KBM-7 (cell line): ENCODE results near the gene CACNA1D.
"Not testable (repeated sequence)": the region's sequence is repeated elsewhere in the genome, so short reads cannot be mapped to it uniquely, and the experiment has no call there.

Experiments used
- DNase-seq: peaks from one replicate; pipeline ENCODE4 v3.0.0-alpha.2; 2015
- in situ Hi-C: fragments of 300-500 bp; cut with MboI; formaldehyde crosslinking; loops from 2 replicates; pipeline ENCODE4 v1.14.3; 2020; ENCODE audit warnings: low sequenced_read_pairs, low pct_unique_long_range_greater_than_20kb, mixed read lengths

CACNA1D gene

GRCh38 chr3:53493963-53494791 is at the start of gene CACNA1D:
CACNA1D (plus strand) TSS chr3:53494611; CDS start chr3:53495167, 556 bp downstream.
- in situ Hi-C loops: no loop called here
- no peak for DNase-seq

DNA sequence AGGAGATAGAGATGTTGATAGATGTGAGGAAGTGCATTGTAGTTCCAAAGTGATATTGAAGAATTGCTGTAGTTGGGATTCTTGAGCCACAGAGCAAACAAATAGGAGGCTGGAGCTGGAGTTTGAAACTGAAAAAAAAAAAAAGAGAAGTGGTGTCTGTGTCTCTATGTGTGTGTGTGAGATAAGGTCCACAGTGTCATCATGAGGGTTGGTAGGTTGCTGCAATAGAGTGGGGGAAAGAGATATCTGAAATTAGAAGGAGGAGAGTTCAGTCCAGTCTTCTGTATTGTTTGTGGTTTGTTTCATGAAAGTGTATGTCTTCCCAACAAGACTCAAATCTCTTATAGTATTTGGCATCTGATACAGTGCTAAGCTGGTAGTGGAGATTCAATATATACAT is 37.3 kb upstream of the CACNA1D start:
- in situ Hi-C loops: no loop called here
- peak; percentile 90 for DNase-seq

GRCh38 chr3:53460326-53460725 is 34.1 kb upstream of the CACNA1D start:
- in situ Hi-C loops: no loop called here
- no peak for DNase-seq

DNA sequence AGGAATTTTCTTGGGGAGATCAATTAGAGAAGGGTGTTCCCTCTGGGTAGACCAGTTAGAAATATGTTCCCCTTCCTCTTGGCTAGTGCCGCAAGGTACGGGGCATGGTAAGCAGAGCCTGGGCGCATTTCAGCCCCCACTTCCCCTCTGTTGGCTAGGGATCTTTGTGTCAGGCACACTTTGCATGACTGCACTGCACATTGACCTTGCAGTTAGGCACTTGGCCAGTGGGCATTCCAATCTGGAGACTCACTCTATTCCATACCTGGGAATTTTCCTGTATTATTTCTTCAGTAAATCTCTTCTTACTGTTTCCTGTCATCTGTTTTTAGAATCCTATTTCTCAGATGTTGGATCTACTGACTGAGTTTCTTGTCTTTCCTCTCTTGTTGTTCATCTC is 30.0 kb upstream of the CACNA1D start:
- DNase-seq: no peak
- in situ Hi-C loops: no loop called here

GRCh38 chr3:53469758-53470157 is 24.7 kb upstream of the CACNA1D start:
- DNase-seq, in situ Hi-C loops: not testable (repeated sequence)

GRCh38 chr3:53473422-53473821 is 21.0 kb upstream of the CACNA1D start:
- no peak for DNase-seq
- in situ Hi-C loops: no loop called here

DNA sequence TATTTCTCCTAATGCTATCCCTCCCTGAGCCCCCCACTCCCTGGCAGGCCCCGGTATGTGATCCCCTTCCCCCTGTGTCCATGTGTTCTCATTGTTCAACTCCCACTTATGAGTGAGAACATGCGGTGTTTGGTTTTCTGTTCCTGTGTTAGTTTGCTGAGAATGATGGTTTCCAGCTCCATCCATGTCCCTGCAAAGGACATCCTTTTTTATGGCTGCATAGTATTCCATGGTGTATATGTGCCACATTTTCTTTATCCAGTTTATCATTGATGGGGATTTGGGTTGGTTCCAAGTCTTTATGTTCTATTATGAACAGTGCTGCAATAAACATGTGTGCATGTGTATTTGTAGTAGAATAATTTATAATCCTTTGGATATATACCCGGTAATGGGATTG is 18.0 kb upstream of the CACNA1D start:
- DNase-seq, in situ Hi-C loops: not testable (repeated sequence)

DNA sequence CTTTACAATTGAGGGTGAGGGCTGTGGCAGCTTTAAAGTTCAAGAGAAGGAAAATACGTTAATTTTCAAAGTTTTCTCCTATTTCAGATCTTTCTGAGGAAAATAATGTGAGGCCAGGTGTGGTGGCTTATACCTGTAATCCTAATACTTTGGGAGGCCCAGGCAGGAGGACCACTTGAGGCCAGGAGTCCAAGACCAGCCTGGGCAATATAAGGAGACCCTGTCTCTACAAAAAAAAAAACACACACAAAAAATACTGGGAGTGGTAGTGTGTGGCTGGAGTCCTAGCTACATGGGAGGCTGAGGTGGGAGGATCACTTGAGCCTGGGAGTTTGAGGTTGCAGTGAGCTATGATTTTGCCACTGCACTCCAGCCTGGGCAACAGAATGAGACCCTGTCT is 16.7 kb upstream of the CACNA1D start:
- in situ Hi-C loops, DNase-seq: not testable (repeated sequence)

GRCh38 chr3:53478166-53478830 is 16.1 kb upstream of the CACNA1D start:
- no peak for DNase-seq
- in situ Hi-C loops: no loop called here

DNA sequence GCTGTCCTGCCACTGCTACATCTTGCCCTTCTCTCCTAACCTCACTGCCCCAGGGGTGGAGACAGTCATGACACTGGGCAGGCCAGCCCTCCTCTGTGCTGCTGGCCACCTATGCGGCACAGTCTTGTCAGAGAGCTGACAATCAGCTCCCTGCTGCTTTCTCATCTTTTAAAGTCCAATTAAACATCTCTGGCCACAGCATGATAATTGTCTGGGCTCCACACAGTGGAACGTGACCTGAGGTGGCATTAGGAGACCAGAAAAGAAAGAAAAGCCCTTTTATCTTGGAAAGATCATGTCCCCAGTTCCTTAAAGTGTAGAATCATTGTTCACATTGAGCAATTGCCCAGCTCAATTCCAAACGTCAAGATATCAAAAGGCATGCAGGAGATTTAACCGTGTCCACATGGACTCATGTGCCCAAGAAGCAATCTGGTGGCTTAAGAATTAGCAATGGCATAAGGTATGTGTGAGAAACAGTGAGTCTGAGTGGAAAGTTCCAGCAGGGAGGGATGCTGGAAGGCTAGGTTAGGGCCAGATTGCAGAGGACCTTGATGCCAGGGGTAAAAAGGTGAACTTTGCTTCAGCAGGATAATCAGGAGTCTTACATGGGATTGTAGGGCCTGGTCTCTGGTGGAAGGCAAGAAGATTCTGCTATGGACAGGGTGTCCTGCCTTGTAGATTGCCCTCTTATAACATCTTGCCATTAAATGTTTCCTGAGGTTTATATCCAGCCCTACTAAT is 15.3 kb upstream of the CACNA1D start:
- DNase-seq: no peak
- in situ Hi-C loops: no loop called here

- DNase-seq: no peak
- in situ Hi-C loops: no loop called here
Observed at GRCh38 chr3:53482227-53482626, 12.2 kb upstream of the CACNA1D start.

DNA sequence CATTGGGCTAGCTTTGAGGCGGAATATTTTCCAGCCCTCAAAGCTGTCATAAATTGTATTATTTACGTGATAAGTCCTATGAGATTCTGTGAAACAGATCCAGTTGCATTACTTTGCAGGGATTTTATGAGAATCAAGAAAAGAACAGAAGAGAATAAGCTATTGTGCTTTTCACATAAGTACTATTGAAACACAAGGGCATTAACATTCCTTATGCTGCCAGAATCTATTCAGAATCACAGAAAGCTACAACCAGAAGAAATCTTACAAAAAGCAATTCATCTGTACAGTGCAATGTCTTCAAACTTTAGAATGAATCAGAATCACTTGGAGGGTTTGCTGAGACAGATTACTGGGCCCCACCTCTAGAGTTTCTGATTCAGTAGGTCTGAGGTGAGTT is 10.6 kb upstream of the CACNA1D start:
- in situ Hi-C loops: no loop called here
- no peak for DNase-seq

GRCh38 chr3:53484984-53485383 is 9.4 kb upstream of the CACNA1D start:
- in situ Hi-C loops: no loop called here

DNA sequence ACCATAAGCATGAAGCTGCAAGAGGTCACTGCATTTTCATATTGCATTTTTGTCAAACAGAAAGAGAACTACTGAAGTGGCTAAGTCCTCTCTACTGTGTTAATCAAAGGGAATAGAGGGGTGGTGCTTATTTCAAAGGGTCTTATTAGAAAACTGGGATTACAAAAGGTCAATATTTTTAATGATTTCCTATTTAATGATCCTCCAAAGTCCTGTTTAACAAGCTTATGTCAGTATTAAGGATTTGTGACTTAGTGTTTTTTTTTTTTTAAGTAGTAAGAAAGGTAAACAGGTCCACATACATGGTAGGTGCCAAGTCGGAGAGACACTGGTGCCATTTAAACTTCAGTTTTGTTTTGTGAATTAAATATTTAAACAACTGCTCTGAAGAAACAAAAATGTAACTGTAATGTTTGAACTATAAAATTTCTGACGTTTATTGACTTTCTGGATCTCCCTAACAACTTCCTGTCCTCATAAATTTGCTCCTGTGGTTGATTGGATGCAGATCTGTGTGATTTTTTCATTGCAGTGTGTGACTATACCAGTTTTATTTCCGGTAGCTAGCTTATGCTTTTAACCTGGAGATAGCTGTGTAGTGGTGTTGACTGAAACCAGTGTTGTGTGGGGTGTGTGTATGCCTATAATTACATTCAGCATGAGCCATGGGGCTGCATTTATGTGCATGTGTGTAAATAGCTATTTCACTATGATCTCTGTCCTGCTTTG is 8.6 kb upstream of the CACNA1D start:
- in situ Hi-C loops: no loop called here
- DNase-seq: no peak

More at GRCh38 chr3:53484984-53485383, 9.4 kb upstream of the CACNA1D start:
- no peak for DNase-seq

DNA sequence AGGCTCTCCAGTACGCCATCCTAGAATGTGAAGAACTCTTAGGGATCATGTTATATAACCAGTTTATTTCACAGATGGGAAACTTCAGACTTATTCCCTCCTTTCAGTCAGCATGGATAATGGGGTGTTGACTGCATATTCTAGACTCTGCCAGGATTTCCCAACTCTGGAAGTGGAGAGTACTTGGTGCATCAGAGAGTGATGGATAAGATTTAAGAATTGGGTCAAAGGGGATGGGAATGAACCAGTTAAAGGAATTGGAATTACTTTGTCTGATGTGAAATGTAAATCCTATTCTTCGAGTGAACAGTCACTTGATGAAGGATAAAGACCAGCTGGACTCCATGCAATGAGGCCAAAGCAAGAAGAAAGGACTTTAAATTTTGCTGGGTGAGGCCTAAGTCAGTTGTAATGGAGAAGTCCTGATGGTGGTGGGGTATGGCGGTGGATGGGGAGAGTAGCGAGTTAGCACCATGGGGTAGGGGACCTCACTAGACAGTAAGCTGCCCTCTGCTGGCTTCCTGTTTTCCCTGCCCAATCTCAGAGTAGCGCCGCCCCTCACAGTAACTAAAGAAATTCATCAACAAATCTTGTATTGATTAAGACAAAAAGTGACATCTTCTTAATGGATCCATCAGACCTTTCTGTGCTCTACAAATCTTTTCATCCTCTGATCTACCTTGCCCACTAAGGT is 7.3 kb upstream of the CACNA1D start:
- DNase-seq: no peak
- in situ Hi-C loops: no loop called here

DNA sequence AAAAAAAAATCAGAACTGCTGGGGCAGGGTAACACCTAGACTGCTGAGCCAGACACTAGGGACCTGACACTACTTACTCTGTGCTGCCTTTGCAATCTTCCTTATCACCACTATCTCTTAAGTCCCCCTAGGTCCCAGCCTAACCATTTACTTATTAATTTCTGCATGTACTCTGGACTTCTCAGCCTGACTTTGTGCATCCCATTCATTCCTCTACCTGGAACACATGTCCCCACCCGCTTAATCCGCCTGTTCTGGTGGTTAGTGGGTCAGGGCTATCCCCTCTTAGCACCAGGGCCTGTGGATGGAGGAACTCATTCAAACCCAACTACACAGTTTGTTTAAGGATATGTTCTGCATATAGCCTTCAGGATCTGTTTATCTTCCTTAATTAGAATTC is 5.0 kb upstream of the CACNA1D start:
- in situ Hi-C loops: no loop called here
- DNase-seq: no peak

DNA sequence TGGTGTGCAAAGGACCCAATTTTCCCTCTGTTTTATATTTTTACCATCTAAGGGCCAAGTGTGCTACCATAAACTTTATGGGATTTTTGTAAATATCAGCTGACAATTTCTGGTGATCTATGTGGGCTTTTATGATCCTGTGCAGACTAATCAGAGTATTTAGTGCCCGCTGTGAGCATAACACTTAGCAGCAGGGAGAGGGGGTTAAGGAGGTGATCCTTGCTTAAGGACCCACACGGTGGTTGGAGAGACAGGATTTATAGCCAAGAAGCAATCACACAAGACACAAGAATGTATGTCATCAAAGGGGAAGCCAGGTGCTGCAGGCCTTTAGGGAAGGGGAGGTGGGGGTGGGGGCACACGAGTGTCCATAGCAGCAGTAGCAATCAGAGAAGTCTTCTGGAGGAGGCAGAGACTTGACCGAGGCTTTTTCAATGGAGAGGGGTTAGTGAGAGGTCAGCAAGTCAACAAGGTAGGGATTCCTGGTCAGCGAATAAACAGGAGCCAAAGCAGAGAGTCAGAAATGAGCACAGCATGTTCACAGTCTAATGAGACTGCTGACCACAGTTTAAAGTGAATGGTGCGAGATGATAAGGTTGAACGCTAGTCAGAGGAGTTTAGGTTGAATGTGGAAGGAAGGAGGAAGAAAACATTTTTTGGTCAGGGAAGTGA is 4.5 kb upstream of the CACNA1D start:
- peak; percentile 18 for DNase-seq
- in situ Hi-C loops: no loop called here

DNA sequence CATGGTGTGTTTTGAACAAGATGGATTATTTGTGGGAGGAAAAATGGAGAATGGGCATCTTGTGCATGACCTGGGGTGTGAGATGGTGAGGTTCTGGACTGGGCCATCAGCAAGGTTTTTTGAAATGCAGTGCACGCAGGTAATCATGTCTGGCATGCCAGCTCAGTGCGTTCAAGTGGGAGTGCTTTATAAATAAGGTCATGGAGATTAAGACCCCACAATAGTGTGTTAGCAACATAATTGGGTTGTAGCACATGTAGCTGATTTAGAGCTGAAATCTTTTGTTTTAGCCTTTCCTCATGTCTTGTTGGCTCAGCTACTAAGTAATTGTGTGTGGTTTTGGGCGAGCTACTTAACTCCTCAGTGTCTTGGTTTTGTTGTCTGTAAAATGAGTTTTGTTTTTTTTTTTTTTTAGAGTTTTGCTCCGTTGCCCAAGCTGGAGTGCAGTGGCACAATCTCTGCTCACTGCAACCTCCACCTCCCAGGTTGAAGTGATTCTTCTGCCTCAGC is 3.9 kb upstream of the CACNA1D start:
- DNase-seq: no peak
- in situ Hi-C loops: no loop called here
